Uterus (tissue), 2 donors: ENCODE data around the gene SLC35F1.

ENCODE experiments used
- CTCF ChIP-seq, 4 experiments: fragments of 200-600 bp in 2 of 4; fragments of 450-650 bp in 2 of 4; sonication (generic) in 2 of 4; IDR thresholded peaks; one replicate each; pipeline ENCODE4 v1.5.1; 2016 to 2019; ENCODE audit warnings: antibody characterized with exemption in 4 of 4, mild to moderate bottlenecking in 2 of 4, moderate library complexity in 1 of 4
- POLR2A ChIP-seq, 2 donors: fragments of 450-650 bp; IDR thresholded peaks; one replicate each; pipeline ENCODE4 v1.6.1; 2016; ENCODE audit warnings: antibody characterized with exemption in 2 of 2, mild to moderate bottlenecking in 1 of 2, moderate library complexity in 1 of 2

GRCh38 chr6:117909638-117910037, 2.6 kb downstream of the SLC35F1 start:
- TF ChIP-seq CTCF (IDR thresholded peaks at IDR 0.05): no peak
- no peak for TF ChIP-seq POLR2A (IDR thresholded peaks at IDR 0.05)
